HG02870 (cell line): ENCODE data around the gene KCNMA1.
A peak's percentile ranks its signal among the peaks of the same experiment; 100 is the strongest.

Source experiments
- ATAC-seq: cut with Tn5 transposase; IDR thresholded peaks from one replicate; pipeline ENCODE4 v1.9.1; 2021; ENCODE audit warnings: mild to moderate bottlenecking, moderate library complexity; ENCODE audit not compliant: unreplicated experiment

KCNMA1 gene

DNA sequence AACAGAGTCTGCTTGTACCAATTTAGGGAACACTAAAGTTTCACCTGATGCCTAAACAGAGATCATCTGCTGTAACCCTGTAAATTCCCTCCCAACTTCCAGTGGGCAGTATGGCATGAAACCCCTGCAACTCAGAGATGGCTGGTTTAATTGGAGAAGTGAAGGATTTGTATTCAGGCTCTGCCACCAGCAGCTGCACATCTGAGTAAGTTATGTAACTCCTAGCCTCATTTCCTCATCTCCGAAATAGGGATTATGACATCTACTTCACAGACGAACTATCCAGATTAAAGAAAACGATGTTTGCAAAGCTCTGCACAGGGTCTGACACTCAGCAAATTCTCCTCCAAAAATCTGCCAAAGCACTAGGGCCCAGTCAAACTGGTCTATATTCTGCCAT, 493.0 kb downstream of the KCNMA1 start:
- ATAC-seq, result no peak

DNA sequence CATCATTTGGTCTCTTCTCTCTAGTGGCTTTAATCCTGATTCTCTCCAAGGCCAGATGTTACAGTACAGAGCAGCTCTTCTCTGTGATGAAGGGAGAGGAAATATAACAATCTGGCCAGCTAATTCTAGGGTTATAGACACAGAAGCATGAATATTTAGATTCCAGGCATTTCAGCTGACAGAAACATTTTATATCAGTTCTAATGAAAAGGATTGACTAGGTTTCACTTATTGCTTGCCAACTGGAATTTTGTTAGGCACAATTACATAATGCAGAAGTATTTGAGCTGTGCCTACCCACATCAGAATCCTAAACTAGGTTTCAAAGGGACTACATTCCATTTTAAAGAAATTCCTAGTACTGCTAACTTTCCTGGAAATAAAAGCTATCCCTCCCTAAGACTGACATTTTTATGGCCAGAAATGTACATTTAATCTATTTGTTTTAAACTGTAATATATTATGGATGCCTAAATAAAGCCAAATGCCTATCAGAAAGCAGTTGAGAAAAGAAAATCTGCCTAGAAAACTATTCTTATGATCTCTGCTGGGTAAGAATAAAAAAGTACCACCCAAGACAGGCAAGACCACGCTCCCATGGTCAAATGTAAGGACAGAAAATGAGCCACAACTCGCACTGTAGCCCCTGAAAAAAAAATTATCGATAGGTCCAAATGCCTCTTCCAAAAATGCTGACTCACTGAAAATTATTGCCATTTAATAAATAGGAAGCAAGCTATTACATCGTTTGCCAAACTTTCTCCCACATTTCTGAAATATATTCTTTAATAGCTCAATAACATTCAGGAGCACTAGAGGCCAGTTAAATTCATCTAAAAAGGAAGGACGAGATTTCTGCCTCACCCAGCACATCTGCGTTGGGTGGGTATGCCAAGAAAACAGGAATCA, 498.1 kb downstream of the KCNMA1 start:
- ATAC-seq, result no peak

- no peak for ATAC-seq
These were observed 499.1 kb downstream of the KCNMA1 start for GRCh38 chr10:77138541-77138940.

DNA sequence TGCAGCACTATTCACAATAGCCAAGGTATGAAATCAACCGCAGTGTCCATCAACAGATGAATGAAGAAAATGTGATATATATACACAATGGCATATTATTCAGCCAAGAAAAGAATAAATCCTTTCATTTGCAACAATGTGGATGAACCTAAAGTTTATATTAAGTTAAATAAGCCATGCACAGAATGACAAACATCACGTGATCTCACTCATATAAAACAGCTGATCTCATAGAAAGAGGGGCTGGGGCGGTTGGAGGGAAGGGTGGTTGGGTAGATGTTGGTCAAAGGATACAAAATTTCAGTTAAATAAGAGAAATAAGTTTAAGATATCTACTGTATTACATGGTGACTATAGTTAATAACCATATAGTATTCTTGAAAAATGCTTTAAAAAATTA, 502.1 kb downstream of the KCNMA1 start:
- ATAC-seq, result no peak

DNA sequence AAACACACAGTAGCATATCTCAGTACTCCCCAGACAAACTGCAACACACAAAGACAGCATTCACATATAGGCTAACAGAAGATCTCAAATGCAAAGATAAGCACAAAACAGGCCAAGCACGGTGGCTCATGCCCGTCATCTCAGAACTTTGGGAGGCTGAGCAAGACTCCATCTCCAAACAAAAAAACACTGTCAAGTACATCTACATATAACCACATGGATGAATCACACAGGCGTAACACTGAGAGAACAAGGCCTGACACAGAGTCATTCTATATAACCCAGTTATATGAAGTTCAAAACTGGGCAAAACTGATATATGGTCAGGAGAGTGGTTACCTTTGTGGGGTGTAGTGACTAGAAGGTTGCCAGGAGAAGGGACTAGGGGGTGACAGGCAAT, 506.4 kb downstream of the KCNMA1 start:
- no peak for ATAC-seq

DNA sequence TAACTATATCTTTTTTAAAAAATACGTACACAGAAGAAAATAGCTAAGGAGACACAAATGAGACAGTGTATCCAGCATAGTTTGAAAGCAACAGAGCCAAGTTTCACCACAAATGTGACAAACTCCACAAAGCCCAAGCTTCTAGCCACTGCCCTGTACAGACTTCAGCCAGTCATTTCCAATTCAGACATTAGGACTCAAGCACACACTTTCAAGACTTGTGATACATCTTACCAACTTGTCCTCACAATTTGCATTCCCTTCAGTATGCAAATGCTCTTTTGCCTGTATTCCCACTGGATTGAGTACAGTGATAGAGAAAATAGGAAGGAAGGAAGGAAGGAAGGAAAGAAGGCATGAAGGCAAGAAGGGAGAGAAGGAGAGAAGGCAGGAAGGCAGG, 510.4 kb downstream of the KCNMA1 start:
- no peak for ATAC-seq

- no peak for ATAC-seq
These were observed 512.4 kb downstream of the KCNMA1 start for GRCh38 chr10:77125231-77125630.

DNA sequence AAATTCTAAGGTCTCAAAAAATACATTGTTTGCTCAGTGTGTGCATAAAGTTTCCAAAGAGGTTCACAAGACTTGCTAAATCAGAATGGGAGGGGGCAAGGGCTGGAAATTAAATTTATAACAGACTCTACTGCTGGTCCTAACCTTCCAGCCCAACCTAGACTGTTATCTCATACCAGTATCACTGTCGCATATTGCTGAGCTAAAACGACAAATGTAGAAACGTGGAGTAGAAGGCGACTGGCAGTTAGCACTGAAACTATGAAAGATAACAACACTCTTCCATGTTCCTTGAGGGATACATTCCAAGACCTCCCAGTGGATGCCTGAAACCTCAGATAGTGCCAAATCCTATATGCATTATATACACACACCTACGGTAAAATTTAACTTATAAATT, 514.3 kb downstream of the KCNMA1 start:
- no peak for ATAC-seq

GRCh38 chr10:77121829-77122228, 515.8 kb downstream of the KCNMA1 start:
- ATAC-seq, result no peak

DNA sequence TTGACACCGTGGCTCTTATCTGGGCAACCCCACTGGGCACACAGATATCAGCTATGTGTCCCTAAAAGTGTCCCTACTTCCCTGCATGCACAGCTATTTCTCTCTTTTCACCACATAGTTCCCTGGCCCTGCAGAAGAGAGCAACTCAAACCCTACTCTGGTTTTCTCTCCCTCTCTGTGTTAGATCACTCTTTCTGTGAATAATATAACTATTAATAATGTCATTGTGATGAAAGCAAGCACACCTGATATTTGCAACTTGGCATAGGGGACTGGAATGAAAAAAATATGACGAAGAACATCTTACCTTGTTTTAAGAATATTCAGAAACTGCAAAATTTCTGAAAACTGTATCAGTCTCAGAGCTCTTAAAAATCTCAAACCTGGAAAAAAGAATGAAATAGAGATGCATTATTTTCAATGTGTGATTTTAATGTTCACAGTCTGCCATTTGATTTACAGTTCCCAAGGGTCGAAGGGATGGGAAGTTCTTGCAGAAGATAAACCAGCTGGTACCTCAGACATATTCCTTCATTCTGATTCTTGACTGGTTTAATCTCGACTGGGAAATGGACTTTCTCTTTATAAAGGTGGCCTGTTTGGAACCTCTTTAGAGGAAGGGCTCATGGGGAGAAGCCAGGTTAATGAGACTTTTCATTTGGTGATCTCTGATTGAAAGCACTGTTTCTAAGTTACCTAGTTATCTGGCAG, 516.8 kb downstream of the KCNMA1 start:
- no peak for ATAC-seq

DNA sequence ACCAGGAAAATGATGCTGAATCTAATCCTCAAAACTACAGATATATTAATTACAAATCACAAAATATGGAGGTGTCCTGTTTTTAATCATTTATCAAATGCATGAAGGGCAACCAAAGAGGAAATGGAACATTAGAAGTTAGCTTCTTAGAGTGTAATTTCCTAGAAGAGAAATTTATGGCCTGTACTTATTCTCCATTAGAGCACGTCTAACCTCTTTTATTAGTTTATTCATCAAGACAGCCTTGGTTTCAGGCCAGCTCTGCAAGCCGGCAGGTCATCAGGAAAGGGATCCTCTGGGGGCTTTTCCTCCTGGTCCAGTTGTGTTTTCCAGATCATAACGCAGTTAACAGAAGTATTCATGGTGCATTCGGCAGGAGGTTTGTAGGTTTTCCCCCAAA, 517.6 kb downstream of the KCNMA1 start:
- ATAC-seq, result no peak

- no peak for ATAC-seq
These were observed 518.9 kb downstream of the KCNMA1 start for GRCh38 chr10:77118603-77119282.

DNA sequence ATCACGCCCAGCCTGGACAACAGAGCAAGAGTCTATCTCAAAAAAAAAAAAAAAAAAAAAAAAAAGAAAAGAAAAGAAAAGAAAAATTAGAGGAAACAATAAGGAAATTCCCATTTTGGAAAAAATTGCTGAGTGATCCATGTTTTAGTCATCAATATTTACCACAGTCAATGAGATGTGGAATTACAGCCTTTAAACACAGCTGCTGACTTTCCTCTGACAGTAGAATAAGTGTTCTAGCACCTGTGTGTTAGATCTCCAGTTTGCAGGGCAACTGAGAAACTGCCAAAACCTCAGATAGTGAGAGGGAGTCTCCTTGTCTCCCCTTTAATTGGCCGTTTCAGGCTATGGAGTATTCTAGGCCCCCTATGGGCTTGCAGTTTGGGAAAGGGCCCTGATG, 520.1 kb downstream of the KCNMA1 start:
- ATAC-seq, result no peak

GRCh38 chr10:77116904-77117303, 520.7 kb downstream of the KCNMA1 start:
- no peak for ATAC-seq

DNA sequence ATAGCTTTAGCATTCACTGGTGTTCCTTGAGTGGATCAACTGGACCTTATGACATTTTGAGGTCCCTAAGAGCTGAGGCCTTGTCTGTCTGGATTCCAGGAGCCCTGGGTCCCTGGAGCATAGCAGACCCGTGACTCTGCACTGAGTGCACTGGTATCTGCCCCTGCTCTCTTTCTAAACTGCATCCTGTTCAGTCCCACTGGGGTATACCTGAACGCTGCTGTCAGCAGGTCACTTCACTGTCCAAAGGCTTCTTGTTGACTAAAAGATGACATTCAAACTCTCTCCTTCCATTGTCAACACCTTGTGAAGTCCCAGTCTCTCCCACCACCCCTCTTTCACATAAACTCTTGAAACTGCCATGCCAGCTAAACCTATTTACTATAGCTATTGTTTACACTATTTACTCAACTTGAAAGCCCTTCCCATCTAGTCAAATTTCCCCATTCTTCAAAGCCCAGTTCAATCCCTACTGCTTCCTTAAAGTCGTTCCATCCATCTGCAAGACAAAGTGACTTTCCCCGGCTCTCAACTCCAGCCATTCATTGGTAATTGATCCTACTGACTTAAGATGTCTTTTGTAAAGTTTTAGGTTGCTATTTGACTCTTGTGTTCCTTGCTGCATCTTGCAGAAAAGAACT, 523.3 kb downstream of the KCNMA1 start:
- ATAC-seq, result no peak

GRCh38 chr10:77111611-77112550, 525.7 kb downstream of the KCNMA1 start:
- ATAC-seq, result peak; percentile 62

GRCh38 chr10:77110757-77111156, 526.9 kb downstream of the KCNMA1 start:
- ATAC-seq, result no peak

DNA sequence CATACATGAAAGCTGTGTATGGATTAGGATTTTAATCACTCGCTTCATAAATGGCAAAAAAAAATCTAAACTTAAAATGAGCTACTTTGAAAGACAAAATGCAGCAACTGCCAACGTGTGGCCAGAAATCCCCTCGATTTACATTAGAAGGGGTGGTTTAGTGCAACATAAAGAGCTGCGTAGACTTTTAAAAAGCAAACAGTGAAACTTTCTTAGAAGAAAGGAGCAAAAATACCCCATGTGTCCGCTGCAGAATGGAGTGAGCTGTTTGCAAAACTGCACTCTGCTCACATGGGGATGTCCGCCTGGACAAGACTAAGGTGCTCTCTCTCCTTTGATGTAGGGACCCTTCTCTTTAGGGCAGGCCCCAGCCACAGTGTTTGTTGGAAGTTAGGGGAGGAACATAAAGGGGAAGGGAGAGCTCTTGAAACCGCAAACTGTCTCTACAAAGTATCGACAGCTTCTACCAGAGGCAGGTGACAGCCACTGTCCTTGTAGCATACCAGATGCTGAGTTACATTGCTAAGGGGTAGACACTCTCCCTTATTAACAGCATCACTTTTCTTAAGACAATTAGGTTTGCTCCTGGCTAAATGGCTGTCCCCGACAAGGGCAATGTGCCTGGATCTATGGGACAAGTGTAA, 528.1 kb downstream of the KCNMA1 start:
- no peak for ATAC-seq

GRCh38 chr10:77106676-77107075, 530.9 kb downstream of the KCNMA1 start:
- no peak for ATAC-seq
